Vagina (tissue), 2 donors: ENCODE results near the gene VASN.

Experiments
- POLR2A ChIP-seq, 2 donors: fragments of 450-650 bp; IDR thresholded peaks; one replicate each; pipeline ENCODE4 v1.6.1; 2017; ENCODE audit warnings: antibody characterized with exemption in 2 of 2, mild to moderate bottlenecking in 2 of 2, moderate library complexity in 2 of 2
- POLR2AphosphoS5 ChIP-seq, 2 donors: sonication (generic); formaldehyde crosslinking; IDR thresholded peaks; one replicate each; pipeline ENCODE4 v1.9.0; 2017; ENCODE audit warnings: antibody characterized with exemption in 2 of 2, mild to moderate bottlenecking in 2 of 2, low read depth in 1 of 2; ENCODE audit not compliant: insufficient read depth in 1 of 2
- TF ChIP-seq, protein P1 (sequence below), 3 experiments: fragments of 450-650 bp in 2 of 3; fragments of 200-600 bp in 1 of 3; sonication (generic) in 1 of 3; IDR thresholded peaks; one replicate each; pipeline ENCODE4 v1.5.1; 2017 to 2019; ENCODE audit warnings: antibody characterized with exemption in 3 of 3, mild to moderate bottlenecking in 2 of 3, moderate library complexity in 2 of 3

DNA sequence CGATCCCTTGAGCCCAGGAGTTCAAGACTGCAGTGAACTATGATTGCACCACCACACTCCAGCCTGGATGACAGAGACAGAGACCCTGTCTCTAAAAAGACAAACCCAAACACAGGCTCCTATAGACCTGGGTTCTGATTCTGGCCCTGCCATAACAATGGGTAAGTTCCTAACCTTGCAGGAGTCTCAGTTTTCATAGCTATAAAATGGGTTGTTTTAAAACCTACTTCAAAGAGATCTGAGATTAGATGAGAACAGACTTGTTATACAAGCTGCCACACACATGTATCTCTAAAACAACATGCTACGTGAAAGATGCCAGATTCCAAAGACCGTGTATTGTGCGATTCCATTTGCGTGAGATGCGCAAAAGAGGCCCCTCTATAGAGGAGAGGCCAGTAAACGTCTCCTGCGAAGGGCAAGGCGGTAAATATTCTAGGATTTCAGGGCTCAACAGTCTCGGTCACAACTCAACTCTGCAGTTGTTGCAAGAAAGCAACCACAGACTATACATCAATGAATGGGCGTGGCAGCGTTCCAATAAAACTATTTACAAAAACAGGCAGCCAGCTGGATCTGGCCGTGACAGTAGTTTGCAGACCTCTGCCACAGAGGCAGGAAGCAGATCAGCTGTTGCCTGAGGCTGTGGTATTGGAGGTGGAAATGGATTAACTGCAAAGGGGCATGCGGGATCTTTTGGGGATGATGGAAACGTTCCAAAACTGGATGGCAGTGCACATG, 38.9 kb downstream of the VASN start:
- TF ChIP-seq POLR2A (IDR thresholded peaks at IDR 0.05) (no peak), POLR2AphosphoS5 (IDR thresholded peaks at IDR 0.05; ENCODE audit: insufficient read depth in 1 of 2, low read depth in 1 of 2) (no peak)
- TF ChIP-seq, protein P1, sequence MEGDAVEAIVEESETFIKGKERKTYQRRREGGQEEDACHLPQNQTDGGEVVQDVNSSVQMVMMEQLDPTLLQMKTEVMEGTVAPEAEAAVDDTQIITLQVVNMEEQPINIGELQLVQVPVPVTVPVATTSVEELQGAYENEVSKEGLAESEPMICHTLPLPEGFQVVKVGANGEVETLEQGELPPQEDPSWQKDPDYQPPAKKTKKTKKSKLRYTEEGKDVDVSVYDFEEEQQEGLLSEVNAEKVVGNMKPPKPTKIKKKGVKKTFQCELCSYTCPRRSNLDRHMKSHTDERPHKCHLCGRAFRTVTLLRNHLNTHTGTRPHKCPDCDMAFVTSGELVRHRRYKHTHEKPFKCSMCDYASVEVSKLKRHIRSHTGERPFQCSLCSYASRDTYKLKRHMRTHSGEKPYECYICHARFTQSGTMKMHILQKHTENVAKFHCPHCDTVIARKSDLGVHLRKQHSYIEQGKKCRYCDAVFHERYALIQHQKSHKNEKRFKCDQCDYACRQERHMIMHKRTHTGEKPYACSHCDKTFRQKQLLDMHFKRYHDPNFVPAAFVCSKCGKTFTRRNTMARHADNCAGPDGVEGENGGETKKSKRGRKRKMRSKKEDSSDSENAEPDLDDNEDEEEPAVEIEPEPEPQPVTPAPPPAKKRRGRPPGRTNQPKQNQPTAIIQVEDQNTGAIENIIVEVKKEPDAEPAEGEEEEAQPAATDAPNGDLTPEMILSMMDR (IDR thresholded peaks at IDR 0.05): no peak
